KOPT-K1 (cell line): ENCODE results near the gene OR2S2.
"Not testable (repeated sequence)": the region's sequence is repeated elsewhere in the genome, so short reads cannot be mapped to it uniquely, and the experiment has no call there.

Experiments used
- H3K27ac ChIP-seq: fragments of 200-600 bp; sonication (generic); 2 replicates; pipeline ENCODE4 v1.5.1; 2016; ENCODE audit warnings: antibody characterized with exemption, mild to moderate bottlenecking, low read depth, low read length; ENCODE audit not compliant: poor library complexity, severe bottlenecking
- H3K36me3 ChIP-seq: fragments of 200-600 bp; sonication (generic); 2 replicates; pipeline ENCODE4 v1.5.1; 2017; ENCODE audit warnings: antibody characterized with exemption, mild to moderate bottlenecking, low read length, moderate library complexity; ENCODE audit not compliant: insufficient read depth
- H3K9me3 ChIP-seq: fragments of 200-600 bp; sonication (generic); 2 replicates; pipeline ENCODE4 v1.5.1; 2017; ENCODE audit warnings: antibody characterized with exemption, low read length, mild to moderate bottlenecking; ENCODE audit not compliant: insufficient read depth, poor library complexity, severe bottlenecking

The OR2S2 gene

GRCh38 chr9:35930521-35930920 lies 27.4 kb downstream of the OR2S2 start:
- Histone ChIP-seq H3K9me3 (no peaks in the 10 kb centered on the region), H3K27ac (no peak overlapping the region), H3K36me3 (no peaks in the 10 kb centered on the region)

- H3K36me3 ChIP-seq, result no peaks in the 10 kb centered on the region
- H3K9me3 ChIP-seq, result no peaks in the 10 kb centered on the region
- H3K27ac ChIP-seq, result no peak overlapping the region
Observed at GRCh38 chr9:35929453-35929718, 28.6 kb downstream of the OR2S2 start.

GRCh38 chr9:35928591-35929452 lies 29.1 kb downstream of the OR2S2 start:
- Histone ChIP-seq H3K9me3 (no peaks in the 10 kb centered on the region), H3K36me3 (no peaks in the 10 kb centered on the region), H3K27ac (no peak overlapping the region)

GRCh38 chr9:35923927-35924763 lies 33.8 kb downstream of the OR2S2 start:
- H3K36me3 ChIP-seq, result no peaks in the 10 kb centered on the region
- H3K9me3 ChIP-seq, result no peaks in the 10 kb centered on the region
- no peak overlapping the region for H3K27ac ChIP-seq

- Histone ChIP-seq H3K27ac (no peak overlapping the region), H3K9me3 (no peaks in the 10 kb centered on the region), H3K36me3 (no peaks in the 10 kb centered on the region)
Observed at GRCh38 chr9:35923598-35923926, 34.4 kb downstream of the OR2S2 start.

- Histone ChIP-seq H3K9me3 (no peaks in the 10 kb centered on the region), H3K27ac (no peak overlapping the region), H3K36me3 (no peaks in the 10 kb centered on the region)
Observed at GRCh38 chr9:35920051-35920620, 37.8 kb downstream of the OR2S2 start.

GRCh38 chr9:35919212-35920008 lies 38.5 kb downstream of the OR2S2 start:
- Histone ChIP-seq H3K36me3 (no peaks in the 10 kb centered on the region), H3K9me3 (no peaks in the 10 kb centered on the region), H3K27ac (no peak overlapping the region)

- no peak overlapping the region for H3K27ac ChIP-seq
- no peaks in the 10 kb centered on the region for H3K36me3 ChIP-seq
- H3K9me3 ChIP-seq, result no peaks in the 10 kb centered on the region
Observed at GRCh38 chr9:35918780-35919179, 39.2 kb downstream of the OR2S2 start.

- Histone ChIP-seq H3K9me3 (no peaks in the 10 kb centered on the region), H3K27ac (no peak overlapping the region), H3K36me3 (no peaks in the 10 kb centered on the region)
Observed at GRCh38 chr9:35917261-35917660, 40.7 kb downstream of the OR2S2 start.

- Histone ChIP-seq H3K27ac (no peak overlapping the region), H3K9me3 (no peaks in the 10 kb centered on the region), H3K36me3 (no peaks in the 10 kb centered on the region)
Observed at GRCh38 chr9:35915681-35916294, 42.2 kb downstream of the OR2S2 start.

- Histone ChIP-seq H3K27ac (no peak overlapping the region), H3K36me3 (no peaks in the 10 kb centered on the region), H3K9me3 (no peaks in the 10 kb centered on the region)
Observed at GRCh38 chr9:35914301-35914807, 43.6 kb downstream of the OR2S2 start.

GRCh38 chr9:35913429-35913828 lies 44.5 kb downstream of the OR2S2 start:
- H3K27ac ChIP-seq, H3K36me3 ChIP-seq, H3K9me3 ChIP-seq: not testable (repeated sequence)

GRCh38 chr9:35912791-35913400 lies 45.1 kb downstream of the OR2S2 start:
- H3K9me3 ChIP-seq, result no peaks in the 10 kb centered on the region
- H3K36me3 ChIP-seq, result no peaks in the 10 kb centered on the region
- H3K27ac ChIP-seq, result no peak overlapping the region

- Histone ChIP-seq H3K36me3 (no peaks in the 10 kb centered on the region), H3K27ac (no peak overlapping the region), H3K9me3 (no peaks in the 10 kb centered on the region)
Observed at GRCh38 chr9:35911690-35912089, 46.3 kb downstream of the OR2S2 start.
